IMR-90 (cell line): ENCODE data around the gene RUNX1. TPM values are rescaled to one million over a fixed set of nuclear protein-coding genes. Genes with fewer than 3 reads are reported as not detected.

ENCODE experiments used
- ATAC-seq: fragments of 200-7000 bp; cut with Tn5 transposase; 2 replicates; pipeline ENCODE4 v1.9.1; 2020; ENCODE audit warnings: low read depth, mild to moderate bottlenecking, moderate library complexity
- BruUV-seq: library from RNA; stranded (reverse); fragments of 400-500 nt; replicated peaks from 2 replicates; lab custom pipeline; 2021; lab: Mats Ljungman, UMichigan
- CTCF ChIA-PET: fragments of 300-600 bp; formaldehyde crosslinking; extraction: SDS; loops from one replicate; lab custom pipeline; 2021; ENCODE audit warnings: antibody characterized with exemption; lab: Yijun Ruan, JAX
- POLR2A ChIA-PET: fragments of 300-600 bp; sonication (Branson Sonifier 250); formaldehyde crosslinking; loops from one replicate; lab custom pipeline; 2022; ENCODE audit warnings: antibody characterized with exemption; ENCODE audit not compliant: unreplicated experiment; lab: Charles Lee
- DNase-seq: peaks from one replicate; pipeline ENCODE4 v3.0.0; 2013
- H2AFZ ChIP-seq: replicated peaks from 2 replicates; pipeline ENCODE3; 2013; ENCODE audit warnings: low read length, mild to moderate bottlenecking; ENCODE audit not compliant: poor library complexity
- H2AK5ac ChIP-seq: 2 replicates; pipeline ENCODE4 v1.6.1; 2013; ENCODE audit warnings: low read depth, low read length, inconsistent platforms
- H2AK9ac ChIP-seq: replicated peaks from 2 replicates; pipeline ENCODE3; 2013; ENCODE audit warnings: mild to moderate bottlenecking, low read depth, low read length, moderate library complexity; ENCODE audit not compliant: poor library complexity
- H2BK120ac ChIP-seq: 2 replicates; pipeline ENCODE4 v1.6.1; 2013; ENCODE audit warnings: low read depth, low read length, inconsistent platforms
- H2BK15ac ChIP-seq: 3 replicates; pipeline ENCODE4 v1.6.1; 2013; ENCODE audit warnings: low read depth, low read length, inconsistent platforms
- H2BK20ac ChIP-seq: 2 replicates; pipeline ENCODE4 v1.6.1; 2013; ENCODE audit warnings: low read depth, mild to moderate bottlenecking, inconsistent platforms, low read length, moderate library complexity
- H2BK5ac ChIP-seq: 2 replicates; pipeline ENCODE4 v1.6.1; 2013; ENCODE audit warnings: mild to moderate bottlenecking, low read depth, low read length, inconsistent platforms; ENCODE audit not compliant: poor library complexity, severe bottlenecking
- H3K14ac ChIP-seq: replicated peaks from 2 replicates; pipeline ENCODE4 v1.6.1; 2013; ENCODE audit warnings: low read depth, low read length, inconsistent platforms
- H3K18ac ChIP-seq: 2 replicates; pipeline ENCODE4 v1.6.1; 2013; ENCODE audit warnings: low read depth, low read length, control low read depth
- H3K23ac ChIP-seq: 2 replicates; pipeline ENCODE4 v1.6.1; 2013; ENCODE audit warnings: low read depth, low read length, inconsistent platforms
- H3K27ac ChIP-seq: 2 replicates; pipeline ENCODE4 v1.5.1; 2013; ENCODE audit warnings: mild to moderate bottlenecking, control low read depth, low read length; ENCODE audit not compliant: insufficient read depth
- H3K27me3 ChIP-seq: 2 replicates; pipeline ENCODE4 v1.6.1; 2013; ENCODE audit warnings: low read length; ENCODE audit not compliant: control insufficient read depth, insufficient read depth
- H3K36me3 ChIP-seq: 2 replicates; pipeline ENCODE4 v1.6.1; 2013; ENCODE audit warnings: low read length, mixed read lengths; ENCODE audit not compliant: control insufficient read depth, insufficient read depth
- H3K4ac ChIP-seq: 2 replicates; pipeline ENCODE4 v1.6.1; 2013; ENCODE audit warnings: low read depth, low read length, inconsistent platforms
- H3K4me1 ChIP-seq: 2 replicates; pipeline ENCODE4 v1.6.1; 2013; ENCODE audit warnings: low read length, mixed read lengths; ENCODE audit not compliant: control insufficient read depth, insufficient read depth
- H3K4me2 ChIP-seq: 2 replicates; pipeline ENCODE4 v1.6.1; 2013; ENCODE audit warnings: low read depth, mild to moderate bottlenecking, control low read depth, low read length, moderate library complexity
- H3K4me3 ChIP-seq: 2 replicates; pipeline ENCODE4 v1.5.1; 2013; ENCODE audit warnings: low read depth, mild to moderate bottlenecking, control low read depth, low read length, moderate library complexity; ENCODE audit not compliant: insufficient read depth
- H3K56ac ChIP-seq: 2 replicates; pipeline ENCODE4 v1.6.1; 2013; ENCODE audit warnings: low read length, inconsistent platforms; ENCODE audit not compliant: insufficient read depth; ENCODE audit errors: extremely low read depth
- H3K79me1 ChIP-seq, 2 experiments: 2 replicates each; pipeline ENCODE4 v1.6.1; 2013; ENCODE audit warnings: low read length in 2 of 2, inconsistent platforms in 1 of 2, low read depth in 1 of 2
- H3K9ac ChIP-seq: 2 replicates; pipeline ENCODE4 v1.6.1; 2013; ENCODE audit warnings: low read depth, low read length, control low read depth
- H3K9me1 ChIP-seq: 2 replicates; pipeline ENCODE4 v1.6.1; 2013; ENCODE audit warnings: low read length, inconsistent platforms; ENCODE audit not compliant: insufficient read depth
- H3K9me3 ChIP-seq: 2 replicates; pipeline ENCODE4 v1.6.1; 2013; ENCODE audit warnings: low read length; ENCODE audit not compliant: control insufficient read depth, insufficient read depth
- H4K20me1 ChIP-seq: 2 replicates; pipeline ENCODE4 v1.6.1; 2013; ENCODE audit warnings: low read length, inconsistent platforms; ENCODE audit not compliant: insufficient read depth
- H4K5ac ChIP-seq: 2 replicates; pipeline ENCODE4 v1.6.1; 2013; ENCODE audit warnings: mild to moderate bottlenecking, low read depth, low read length, control low read depth
- H4K8ac ChIP-seq, 2 experiments: 2 replicates each; pipeline ENCODE4 v1.6.1; 2013; ENCODE audit warnings: low read depth in 2 of 2, low read length in 2 of 2, control low read depth in 1 of 2, inconsistent platforms in 1 of 2
- H4K91ac ChIP-seq: 2 replicates; pipeline ENCODE4 v1.6.1; 2013; ENCODE audit warnings: low read depth, low read length, inconsistent platforms; ENCODE audit not compliant: insufficient read depth
- BHLHE40 ChIP-seq: fragments of 150-350 bp; IDR thresholded peaks from 2 replicates; pipeline ENCODE4 v1.6.1; 2016; ENCODE audit warnings: mild to moderate bottlenecking, low read depth, low read length
- CEBPB ChIP-seq: IDR thresholded peaks from 2 replicates; pipeline ENCODE4 v1.6.1; 2012; ENCODE audit warnings: low read depth, low read length, improper control_type of control experiment
- CHD1 ChIP-seq: IDR thresholded peaks from 2 replicates; pipeline ENCODE4 v1.6.1; 2012; ENCODE audit warnings: low read depth, low read length, improper control_type of control experiment
- CTCF ChIP-seq: conservative IDR thresholded peaks from 2 replicates; pipeline ENCODE4 v1.5.1; 2012; ENCODE audit warnings: mild to moderate bottlenecking, low read depth, low read length, improper control_type of control experiment
- ELK1 ChIP-seq: fragments of 150-350 bp; IDR thresholded peaks from 2 replicates; pipeline ENCODE4 v1.6.1; 2016; ENCODE audit warnings: low read depth, mild to moderate bottlenecking, low read length, moderate library complexity, borderline replicate concordance
- FOS ChIP-seq: fragments of 150-350 bp; IDR thresholded peaks from 2 replicates; pipeline ENCODE4 v1.6.1; 2016; ENCODE audit warnings: low read depth, low read length
- MAFK ChIP-seq: IDR thresholded peaks from 2 replicates; pipeline ENCODE4 v1.6.1; 2012; ENCODE audit warnings: low read depth, low read length, improper control_type of control experiment
- MAZ ChIP-seq: IDR thresholded peaks from 2 replicates; pipeline ENCODE4 v1.6.1; 2012; ENCODE audit warnings: low read depth, mild to moderate bottlenecking, low read length, improper control_type of control experiment, moderate library complexity, borderline replicate concordance
- NFE2L2 ChIP-seq: fragments of 150-350 bp; IDR thresholded peaks from 2 replicates; pipeline ENCODE4 v1.6.1; 2016; ENCODE audit warnings: low read depth, mild to moderate bottlenecking, low read length
- POLR2A ChIP-seq: IDR thresholded peaks from 2 replicates; pipeline ENCODE4 v1.6.1; 2012; ENCODE audit warnings: mild to moderate bottlenecking, low read depth, low read length
- RFX5 ChIP-seq: IDR thresholded peaks from 2 replicates; pipeline ENCODE4 v1.8.0; 2012; ENCODE audit warnings: low read depth, mild to moderate bottlenecking, low read length, moderate library complexity
- SMC3 ChIP-seq: fragments of 150-350 bp; IDR thresholded peaks from 2 replicates; pipeline ENCODE4 v1.6.1; 2016; ENCODE audit warnings: low read depth, mild to moderate bottlenecking, antibody characterized with exemption, low read length, moderate library complexity
- USF2 ChIP-seq: fragments of 150-350 bp; IDR thresholded peaks from 2 replicates; pipeline ENCODE4 v1.6.1; 2017; ENCODE audit warnings: mild to moderate bottlenecking, antibody characterized with exemption, low read length, low read depth
- WGBS, 2 experiments: methylation state at CpG; one replicate each; pipeline versions ENCODE4 v1.1.5 to v1.1.7; 2013; ENCODE audit warnings: missing lambda C conversion rate in 2 of 2; ENCODE audit not compliant: insufficient read length in 1 of 2; ENCODE audit errors: extremely low coverage in 2 of 2; 5-methylcytosine and 5-hydroxymethylcytosine counted together
- dilution Hi-C: fragments of 300-500 bp; cut with HindIII; formaldehyde crosslinking; loops from one replicate; pipeline ENCODE4 v1.14.3; 2018; ENCODE audit warnings: low sequenced_read_pairs; ENCODE audit not compliant: unreplicated experiment
- in situ Hi-C: fragments of 300-500 bp; cut with MboI; formaldehyde crosslinking; loops from 3 replicates; pipeline ENCODE4 v1.14.3; 2019; ENCODE audit warnings: low sequenced_read_pairs, inconsistent platforms, mixed read lengths
- intact Hi-C: fragments of 100-400 bp; cut with micrococcal nuclease; formaldehyde crosslinking; loops from 2 replicates; pipeline ENCODE4 v1.10.0; 2022
- polyA plus RNA-seq, 3 experiments: library from polyadenylated mRNA; depleted of rRNA; stranded (reverse); fragments of >200 nt; gene quantifications; 2 replicates each; pipeline ENCODE4 v1.2.3, GENCODE V29; 2012; ENCODE audit warnings: low replicate concordance in 1 of 3
- total RNA-seq: library from RNA; depleted of rRNA; stranded (reverse); fragments of >200 nt; gene quantifications from 2 replicates; pipeline ENCODE4 v1.2.3, GENCODE V29; 2012

The RUNX1 gene
- total and polyA plus RNA-seq, 2 of the 4 experiments (the other 2 are of a cell fraction): 34.5 to 56.5 TPM

GRCh38 chr21:34890724-34891612 lies 158.1 kb downstream of the RUNX1 start:
- in situ Hi-C loops: no loop called here
- BruUV-seq: no TSS peak
- POLR2A ChIA-PET: interaction anchor here (1.0 to 1.3 kb wide), 2 partner anchors 156 to 314 kb away, joined by 3 to 6 read pairs; no protein-coding TSS in a partner anchor
- no peak for TF ChIP-seq CHD1
- 0 out of 2 replicates have a peak, but pooled peaks have one; percentile 42 for TF ChIP-seq POLR2A
- no peak for TF ChIP-seq USF2
- TF ChIP-seq MAZ: no peak
- TF ChIP-seq FOS: no peak
- no peak for TF ChIP-seq NFE2L2
- TF ChIP-seq CTCF: no peak; the same call in 1 of the 2 replicates
- peak; percentile 1; the same call in 1 of the 2 replicates for TF ChIP-seq SMC3
- no peak for TF ChIP-seq RFX5
- TF ChIP-seq BHLHE40: no peak
- no peak for TF ChIP-seq MAFK
- no peak for TF ChIP-seq CEBPB
- TF ChIP-seq ELK1: no peak

More at GRCh38 chr21:34890724-34891612, 158.1 kb downstream of the RUNX1 start:
- H3K9me1 ChIP-seq: no peaks in the 10 kb centered on the region
- H4K20me1 ChIP-seq: peaks cover 17% of the 10 kb centered on the region
- H3K9me3 ChIP-seq: no peaks in the 10 kb centered on the region
- peak overlapping the region; percentile 86 to 93 for H4K8ac ChIP-seq
- H3K18ac ChIP-seq: peak overlapping the region; percentile 79
- H2BK120ac ChIP-seq: peak overlapping the region; percentile 96
- peak overlapping the region; percentile 82 for H3K9ac ChIP-seq
- H3K27me3 ChIP-seq: no peaks in the 10 kb centered on the region
- H3K79me1 ChIP-seq: peaks cover 0 to 14% of the 10 kb centered on the region in 2 experiments; a peak in 2 of 4 replicates
- H3K4me3 ChIP-seq: peak overlapping the region; percentile 46
- H2AFZ ChIP-seq: peak overlapping the region; percentile 92
- dilution Hi-C loops: no loop called here
- no peaks in the 10 kb centered on the region for H3K4me1 ChIP-seq
- H3K14ac ChIP-seq: peak overlapping the region; percentile 90
- H2AK5ac ChIP-seq: peak overlapping the region; percentile 77
- H3K4ac ChIP-seq: peak overlapping the region; percentile 93
- DNase-seq: peak; percentile 48
- peak overlapping the region; percentile 42 for H3K27ac ChIP-seq
- H2BK5ac ChIP-seq: peak overlapping the region; percentile 82
- intact Hi-C loops: loop anchor here (1.0 to 5.0 kb wide), 6 partner anchors 56 to 1050 kb away; no protein-coding TSS in a partner anchor
- peak overlapping the region; percentile 80 for H4K5ac ChIP-seq
- peak overlapping the region; percentile 89 for H3K4me2 ChIP-seq
- no peak for ATAC-seq
- CTCF ChIA-PET: interaction anchor here (1.6 kb wide), 1 partner anchor 586 kb away, joined by 3 read pairs; no protein-coding TSS in a partner anchor
- H3K56ac ChIP-seq: peak overlapping the region; percentile 75
- H4K91ac ChIP-seq: peak overlapping the region; percentile 94
- H2BK20ac ChIP-seq: peak overlapping the region; percentile 83
- peak overlapping the region; percentile 86 for H2AK9ac ChIP-seq
- 15% methylated on average over 13 of the region's 60 CpGs; no CpG with 5 or more reads in 1 of the 2 experiments for WGBS, 2 experiments
- peak overlapping the region; percentile 90; the same call in 2 of the 3 replicates for H2BK15ac ChIP-seq
- H3K36me3 ChIP-seq: peaks cover under 1% of the 10 kb centered on the region; the same call in 1 of the 2 replicates
- peak overlapping the region; percentile 98 for H3K23ac ChIP-seq
